ENCODE results near the gene SHC2.

Gene SHC2

DNA sequence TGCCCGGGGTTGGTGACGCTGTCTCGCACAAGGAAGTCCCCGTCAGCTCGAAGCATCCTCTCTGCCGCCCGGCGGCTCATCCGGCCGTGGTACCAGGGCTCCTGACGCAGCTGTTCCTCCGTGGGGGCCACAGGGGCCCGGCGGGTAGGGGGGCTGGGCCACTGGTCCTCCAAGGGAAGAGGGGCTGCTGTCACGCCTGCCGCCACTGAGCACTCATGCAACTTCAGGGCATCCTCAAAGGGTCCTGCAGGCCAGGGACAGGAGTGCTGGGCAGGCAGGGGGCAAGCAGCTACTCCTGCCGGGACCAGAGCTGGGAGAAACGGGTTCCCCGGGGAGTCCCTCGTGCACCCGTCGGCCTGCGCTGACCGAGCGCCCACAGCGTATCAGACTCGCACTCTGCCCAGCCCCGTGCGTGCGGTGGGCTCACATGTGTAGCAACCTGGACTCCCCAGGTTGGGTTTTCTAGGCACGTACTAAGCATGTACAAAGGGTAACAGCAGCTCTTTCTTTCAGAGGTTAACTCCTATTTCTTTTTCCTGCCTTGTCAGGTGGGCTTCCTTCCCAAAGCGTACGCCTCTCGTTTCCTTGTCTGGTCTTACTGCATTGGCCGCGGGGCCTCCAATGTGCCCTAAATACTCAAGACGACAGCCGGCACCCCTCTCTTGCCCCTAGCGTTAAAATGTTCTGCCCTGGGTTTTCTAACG, 38.5 kb downstream of the SHC2 start:
- DNase-seq = no peak

DNA sequence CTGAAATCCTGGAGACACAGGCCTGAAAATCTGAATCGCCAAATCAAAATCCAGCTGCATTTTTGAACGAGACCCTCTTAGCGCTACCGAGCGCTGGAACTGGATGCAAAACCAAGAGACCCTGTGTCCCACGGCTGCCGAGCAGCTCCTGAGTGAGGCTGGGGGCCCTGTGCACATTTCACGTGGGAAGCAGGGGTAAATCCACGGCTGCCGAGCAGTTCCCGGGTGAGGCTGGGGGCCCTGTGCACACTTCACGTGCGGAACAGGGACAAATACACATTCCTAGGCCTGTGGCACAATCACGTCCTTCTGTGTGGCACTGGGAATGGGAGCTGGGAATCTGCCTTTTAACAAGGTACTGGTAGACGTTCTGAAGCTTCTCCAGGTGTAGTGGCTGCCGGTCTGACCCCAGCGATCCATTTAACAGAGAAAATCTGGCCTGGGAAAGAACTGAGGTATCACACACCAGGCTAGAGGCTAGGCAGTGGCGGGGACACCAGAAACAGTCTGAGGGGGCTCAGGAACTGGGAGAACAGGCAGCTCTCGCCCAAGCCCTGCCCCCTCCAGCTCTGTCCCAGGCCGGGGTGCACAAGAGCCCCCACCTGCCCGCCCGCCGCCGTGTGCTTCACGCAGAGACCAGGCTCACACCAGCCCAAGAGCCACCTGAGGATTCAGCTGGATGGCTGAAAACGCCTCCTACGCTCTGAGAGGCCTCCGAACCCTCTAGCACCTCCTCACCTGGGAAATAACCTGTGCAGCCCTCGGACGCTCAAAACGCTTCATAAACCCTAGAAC, 40.9 kb downstream of the SHC2 start:
- no peak for DNase-seq

DNA sequence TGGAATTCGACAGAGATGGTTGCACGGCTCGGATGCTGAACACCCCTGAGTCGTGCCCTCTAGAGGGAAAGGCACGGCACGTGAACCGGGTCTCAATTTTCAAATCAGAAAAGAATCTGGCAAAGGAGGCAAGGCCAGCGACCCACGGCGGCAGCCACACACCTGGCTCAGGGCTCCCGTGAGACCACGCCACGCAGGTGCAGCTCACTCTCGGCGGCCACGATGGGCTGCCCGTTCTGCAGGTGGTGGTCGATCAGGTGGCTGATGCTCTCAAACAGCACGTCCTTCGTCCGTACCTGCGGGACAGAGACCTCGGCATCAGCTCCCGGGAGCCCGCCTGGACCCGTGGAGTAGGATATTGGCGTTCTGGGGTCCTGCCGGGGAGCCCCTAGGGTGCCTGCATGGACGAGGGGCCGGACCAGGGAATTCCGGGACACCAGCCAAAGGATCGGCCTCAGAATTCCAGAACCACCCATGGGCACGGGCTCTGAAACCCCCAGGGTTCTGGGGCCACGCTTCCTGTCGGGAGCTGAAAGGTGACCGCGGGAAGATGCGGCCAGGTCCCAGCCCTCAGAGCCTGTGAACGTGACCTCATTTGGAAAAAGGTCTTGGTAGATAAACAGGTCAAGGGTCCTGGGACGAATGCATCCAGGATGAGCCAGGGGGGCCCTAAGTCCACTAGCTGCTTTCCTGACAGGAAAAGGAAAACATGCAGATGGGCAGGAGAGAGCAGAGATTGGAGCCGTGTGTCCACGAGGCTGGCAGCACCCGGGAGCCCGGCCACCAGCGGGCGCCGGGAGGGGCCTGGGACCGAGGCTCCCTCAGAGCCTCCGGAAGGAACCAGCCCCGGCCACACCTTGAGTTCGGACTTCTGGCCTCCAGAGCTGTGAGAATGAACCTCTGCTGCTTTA, 41.8 kb downstream of the SHC2 start:
- no peak for DNase-seq

DNA sequence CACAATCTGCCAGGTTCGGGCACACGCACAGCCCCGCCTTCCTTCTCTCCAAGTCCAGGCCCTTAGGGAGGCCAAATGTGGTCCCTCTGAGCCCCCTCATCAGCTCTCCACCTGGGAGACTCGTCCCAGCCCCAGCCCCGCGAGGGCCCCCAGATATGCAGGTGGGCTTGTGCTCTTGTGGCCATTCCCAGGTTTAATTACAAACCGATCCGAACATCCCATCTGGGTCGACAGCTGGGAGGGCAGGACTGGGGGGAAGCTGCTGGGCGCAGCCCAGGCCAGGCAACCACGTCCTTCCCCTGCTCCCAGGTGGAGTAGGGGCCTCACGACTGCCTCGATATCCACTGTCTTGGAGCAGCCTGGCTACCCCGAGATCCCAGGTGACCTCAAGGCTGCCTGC, 44.4 kb downstream of the SHC2 start:
- DNase-seq = no peak

DNA sequence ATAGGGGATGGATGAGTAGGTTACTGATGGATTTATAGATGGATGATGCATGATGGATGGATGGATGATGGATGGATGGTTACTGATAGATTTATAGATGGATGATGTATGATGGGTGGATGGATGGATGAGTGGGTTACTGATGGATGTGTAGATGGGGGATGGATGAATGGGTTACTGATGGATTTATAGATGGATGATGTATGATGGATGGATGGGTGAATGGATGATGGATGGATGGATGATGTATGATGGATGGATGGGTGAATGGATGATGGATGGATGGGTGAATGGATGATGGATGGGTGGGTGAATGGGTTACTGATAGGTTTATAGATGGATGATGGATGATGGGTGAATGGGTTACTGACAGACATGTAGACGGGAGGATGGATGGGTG, 45.5 kb downstream of the SHC2 start:
- no peak for DNase-seq

DNA sequence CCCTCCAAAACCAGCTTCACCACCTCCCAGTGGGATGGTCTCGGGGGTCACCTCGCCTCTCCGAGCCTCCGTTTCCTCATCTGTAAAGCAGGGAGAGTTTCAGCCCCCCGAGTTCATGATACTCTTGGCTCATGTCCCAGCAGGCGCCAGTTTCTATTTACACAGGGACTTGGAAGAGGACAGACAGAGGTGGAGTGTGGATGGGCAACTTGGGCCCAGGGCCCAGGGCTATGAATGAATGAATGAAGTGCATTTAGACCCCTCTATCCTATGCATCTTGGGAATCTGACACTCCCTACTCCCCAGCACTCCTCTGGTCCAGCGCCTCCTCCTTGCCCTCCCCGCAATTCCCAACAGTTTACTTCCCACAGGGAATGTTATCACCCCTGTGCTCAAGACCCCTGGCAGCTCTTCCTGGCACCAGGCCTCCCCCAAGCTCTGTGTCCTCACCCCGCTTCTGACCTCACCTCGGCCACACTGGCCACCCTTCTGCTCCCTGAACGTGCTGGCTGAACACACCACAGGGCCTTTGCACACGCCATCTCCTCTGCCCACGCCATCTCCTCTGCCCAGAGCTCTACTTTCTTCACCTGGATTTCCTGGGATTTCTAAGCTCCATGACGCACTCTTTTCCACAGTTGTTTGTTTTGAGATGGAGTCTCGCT, 46.9 kb downstream of the SHC2 start:
- no peak for DNase-seq

DNA sequence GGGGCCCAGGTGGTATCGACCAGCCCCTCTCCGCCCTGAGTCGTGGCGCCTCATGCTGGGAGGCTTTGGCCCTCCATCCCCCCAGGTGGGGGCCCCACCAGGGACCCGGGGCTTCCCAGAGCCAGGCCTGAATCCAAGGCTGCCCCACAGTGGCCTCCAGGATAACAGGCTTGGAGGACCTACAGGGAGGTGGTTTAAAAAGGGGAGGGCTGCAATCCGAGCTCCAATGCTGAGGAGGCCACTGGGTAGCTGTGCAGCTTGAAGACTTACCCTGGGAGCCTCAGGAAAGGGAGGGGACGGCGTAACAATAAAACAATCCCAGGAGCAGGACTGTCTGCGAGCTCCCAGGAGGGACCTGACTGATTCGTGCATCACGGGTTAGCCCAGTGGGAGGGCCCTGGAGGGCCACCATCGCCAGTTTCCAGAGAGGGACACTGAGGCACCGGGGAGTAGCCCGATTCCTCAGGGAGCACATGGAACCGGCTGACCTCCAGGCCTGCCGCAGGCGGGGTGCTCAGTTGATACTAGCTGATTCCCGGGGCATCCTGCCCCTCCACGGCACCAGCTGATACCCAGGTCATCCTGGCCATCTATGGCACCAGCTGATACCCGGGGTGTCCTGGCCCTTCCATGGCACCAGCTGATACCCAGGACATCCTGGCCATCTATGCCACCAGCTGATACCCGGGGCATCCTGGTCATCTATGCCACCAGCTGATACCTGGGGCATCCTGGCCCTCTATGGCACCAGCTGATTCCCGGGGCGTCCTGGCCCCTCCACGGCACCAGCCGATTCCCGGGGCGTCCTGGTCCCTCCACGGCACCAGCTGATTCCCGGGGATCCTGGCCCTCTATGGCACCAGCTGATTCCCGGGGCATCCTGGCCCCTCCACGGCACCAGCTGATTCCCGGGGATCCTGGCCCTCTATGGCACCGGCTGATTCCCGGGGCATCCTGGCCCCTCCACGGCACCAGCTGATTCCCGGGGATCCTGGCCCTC, 48.2 kb downstream of the SHC2 start:
- DNase-seq = no peak

DNA sequence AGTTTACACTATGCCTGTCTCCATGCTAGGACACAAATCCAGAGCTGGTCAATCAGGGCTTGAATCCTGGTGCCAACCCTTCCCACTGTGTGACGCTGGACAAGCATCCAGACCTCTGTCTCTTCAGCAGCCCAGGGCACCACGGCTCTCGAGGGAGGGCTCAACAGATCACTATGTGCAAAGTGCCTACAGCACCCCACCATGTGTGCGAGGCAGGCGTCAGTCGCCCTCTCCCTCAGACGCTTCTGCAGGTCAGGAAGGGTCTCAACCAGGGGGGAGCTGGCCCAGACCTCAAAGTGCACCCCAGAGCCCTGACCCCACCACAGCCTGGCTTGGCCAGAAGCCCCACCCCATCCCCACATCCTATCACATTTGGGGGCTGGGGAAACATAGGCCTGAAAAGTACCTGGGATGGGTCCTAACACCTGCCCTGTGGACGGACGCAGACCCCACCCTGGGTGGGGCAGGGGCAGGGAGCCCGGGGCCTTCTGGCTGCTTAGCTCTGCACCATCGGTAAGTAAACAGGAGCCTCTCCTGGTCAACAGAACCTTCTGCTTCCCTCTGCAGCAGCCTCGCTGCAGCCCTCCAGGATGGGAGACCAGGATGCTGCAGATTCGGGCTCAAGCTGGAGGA, 49.0 kb downstream of the SHC2 start:
- peak; percentile 8 for DNase-seq

DNA sequence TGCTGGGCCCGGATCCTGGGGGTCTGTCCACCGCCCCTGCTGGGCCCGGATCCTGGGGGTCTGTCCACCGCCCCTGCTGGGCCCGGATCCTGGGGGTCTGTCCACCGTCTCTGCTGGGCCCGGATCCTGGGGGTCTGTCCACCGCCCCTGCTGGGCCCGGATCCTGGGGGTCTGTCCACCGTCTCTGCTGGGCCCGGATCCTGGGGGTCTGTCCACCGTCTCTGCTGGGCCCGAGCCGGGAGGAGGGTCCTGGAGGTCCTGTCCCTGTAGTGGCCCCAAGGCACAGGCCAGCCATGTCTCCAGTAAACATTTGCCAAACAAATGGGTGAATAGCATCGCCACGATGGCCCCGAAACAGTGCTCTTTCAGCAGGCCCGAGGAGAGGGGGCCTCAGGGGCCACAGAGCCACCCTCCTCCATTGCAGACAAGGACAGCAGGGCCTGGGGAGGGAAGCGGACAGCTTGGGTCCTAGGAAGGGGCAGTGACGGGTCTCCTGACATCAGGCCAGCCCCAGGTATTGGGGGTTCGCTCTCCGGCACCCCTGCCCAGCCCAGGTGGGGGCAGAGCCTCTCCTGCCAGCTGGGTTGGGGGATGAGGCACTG, 49.6 kb downstream of the SHC2 start:
- peak; percentile 9 for DNase-seq

DNA sequence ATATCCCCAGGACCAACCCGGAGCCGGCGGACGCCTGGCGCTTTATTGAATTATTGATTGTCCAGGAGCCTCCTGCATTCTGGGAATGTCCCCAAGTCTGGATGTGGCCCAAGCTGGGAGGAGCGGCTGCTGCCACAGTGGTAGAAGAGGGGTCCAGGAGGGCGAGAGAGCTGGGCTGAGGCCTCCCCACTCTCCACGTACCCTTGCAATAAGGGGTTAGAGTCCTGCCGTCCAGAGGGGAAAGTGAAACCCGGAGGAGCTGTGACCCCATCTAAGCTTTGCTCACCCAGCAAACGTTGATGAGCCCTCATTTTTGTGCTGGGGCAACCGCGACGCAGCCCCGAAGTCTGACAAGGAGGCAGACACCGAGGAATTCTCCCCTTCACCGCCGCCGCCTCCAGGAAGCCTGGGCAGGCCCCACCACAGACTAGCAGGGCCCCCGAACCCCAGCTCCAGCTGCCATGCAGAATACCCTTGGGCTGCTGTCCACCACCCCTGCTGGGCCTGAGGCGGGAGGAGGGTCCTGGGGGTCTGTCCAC, 50.5 kb downstream of the SHC2 start:
- DNase-seq = peak; percentile 12

DNA sequence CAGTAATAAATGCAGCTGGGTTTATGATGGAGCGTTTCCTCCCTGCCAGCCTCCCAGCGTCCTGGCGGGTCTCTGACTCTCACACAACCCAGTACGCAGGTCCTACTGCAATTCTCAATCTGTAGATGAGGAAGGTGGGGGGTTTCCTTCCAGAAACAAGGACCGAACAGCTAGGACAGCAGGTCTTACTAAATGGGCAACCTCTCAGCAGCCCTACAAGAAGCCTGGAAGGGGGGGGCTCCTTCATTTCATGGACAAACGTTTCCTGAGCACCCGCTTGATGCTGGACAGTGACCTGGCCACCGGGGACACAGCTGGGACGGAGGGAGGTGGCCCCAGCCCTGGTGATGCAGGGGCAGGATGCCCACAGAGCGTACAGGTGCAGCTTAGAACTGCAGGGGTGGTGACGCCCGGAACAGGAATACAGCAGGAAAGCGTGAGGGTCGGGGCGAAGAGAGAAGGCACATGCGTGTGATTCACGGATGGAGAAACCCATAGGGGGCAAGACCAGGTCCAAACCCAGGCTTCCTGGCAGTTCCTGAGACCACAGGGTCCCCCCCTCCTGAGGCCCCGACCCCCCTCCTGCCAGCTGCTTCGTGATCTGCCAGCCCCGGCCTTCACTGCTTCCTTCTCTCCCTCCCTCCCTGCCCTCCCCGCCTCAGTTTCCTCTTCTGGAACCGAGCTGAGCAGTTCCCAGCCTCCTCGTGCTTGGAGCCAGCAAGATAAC, 51.2 kb downstream of the SHC2 start:
- DNase-seq = peak; percentile 13

DNA sequence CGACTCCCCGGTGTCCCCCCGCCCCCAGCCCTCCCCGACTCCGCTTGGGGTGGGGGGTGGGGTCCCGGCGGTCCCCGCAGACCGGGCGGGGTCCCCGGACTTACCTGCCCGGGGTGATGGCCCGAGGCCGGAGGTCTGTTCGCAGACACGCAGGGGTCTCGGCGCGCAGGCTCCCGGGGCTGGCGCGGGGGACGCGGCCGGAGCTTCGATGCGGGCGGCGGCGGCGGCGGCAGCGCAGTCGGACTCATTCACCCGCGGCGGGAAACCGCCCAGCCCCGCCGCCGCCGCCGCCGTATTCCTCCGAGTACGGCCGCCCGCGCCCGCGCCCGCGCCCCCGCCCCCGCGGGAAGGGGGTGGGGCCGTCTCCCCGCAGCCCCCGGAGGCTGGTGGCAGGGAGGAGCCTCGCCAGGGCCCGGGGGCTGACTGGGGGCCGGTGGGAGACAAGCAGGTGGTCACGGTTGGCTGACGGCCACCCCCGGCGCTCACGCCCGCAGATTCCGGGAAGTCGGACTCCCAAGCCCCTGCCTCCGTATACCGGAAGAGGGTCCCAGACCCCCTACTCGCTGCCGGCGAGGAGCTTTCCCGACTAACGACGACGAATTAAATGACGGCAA, 51.8 kb downstream of the SHC2 start, which contains the start of gene C2CD4C:
TSS of gene C2CD4C (minus strand) at position 246 of the 614 bp plus-strand sequence. CDS start 786 bp downstream, outside the sequence.
- peak; percentile 44 for DNase-seq

DNA sequence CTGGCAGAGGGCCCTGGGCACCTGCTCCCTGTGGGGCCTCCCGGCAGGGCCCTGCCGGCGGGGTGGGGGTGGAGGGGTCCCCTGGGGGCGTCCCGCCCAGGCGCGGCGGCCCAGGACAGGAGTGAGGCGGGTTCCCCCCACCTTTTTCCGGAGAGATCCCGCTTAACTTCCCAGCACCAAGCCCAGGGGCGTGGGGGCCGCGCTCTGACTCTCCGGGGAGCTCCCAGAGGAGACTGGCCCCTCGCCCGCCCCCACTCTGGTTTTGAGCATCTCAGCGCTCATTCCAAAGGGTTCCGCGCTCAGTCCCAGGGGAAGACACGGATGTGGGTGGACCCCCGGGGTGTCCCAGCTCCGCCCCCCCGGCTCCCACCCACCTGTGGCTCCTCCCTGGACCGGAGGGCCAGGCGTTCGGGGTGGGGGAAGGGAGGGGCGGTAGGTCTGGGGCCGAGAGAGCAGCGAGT, 52.4 kb downstream of the SHC2 start:
- peak; percentile 15 for DNase-seq

DNA sequence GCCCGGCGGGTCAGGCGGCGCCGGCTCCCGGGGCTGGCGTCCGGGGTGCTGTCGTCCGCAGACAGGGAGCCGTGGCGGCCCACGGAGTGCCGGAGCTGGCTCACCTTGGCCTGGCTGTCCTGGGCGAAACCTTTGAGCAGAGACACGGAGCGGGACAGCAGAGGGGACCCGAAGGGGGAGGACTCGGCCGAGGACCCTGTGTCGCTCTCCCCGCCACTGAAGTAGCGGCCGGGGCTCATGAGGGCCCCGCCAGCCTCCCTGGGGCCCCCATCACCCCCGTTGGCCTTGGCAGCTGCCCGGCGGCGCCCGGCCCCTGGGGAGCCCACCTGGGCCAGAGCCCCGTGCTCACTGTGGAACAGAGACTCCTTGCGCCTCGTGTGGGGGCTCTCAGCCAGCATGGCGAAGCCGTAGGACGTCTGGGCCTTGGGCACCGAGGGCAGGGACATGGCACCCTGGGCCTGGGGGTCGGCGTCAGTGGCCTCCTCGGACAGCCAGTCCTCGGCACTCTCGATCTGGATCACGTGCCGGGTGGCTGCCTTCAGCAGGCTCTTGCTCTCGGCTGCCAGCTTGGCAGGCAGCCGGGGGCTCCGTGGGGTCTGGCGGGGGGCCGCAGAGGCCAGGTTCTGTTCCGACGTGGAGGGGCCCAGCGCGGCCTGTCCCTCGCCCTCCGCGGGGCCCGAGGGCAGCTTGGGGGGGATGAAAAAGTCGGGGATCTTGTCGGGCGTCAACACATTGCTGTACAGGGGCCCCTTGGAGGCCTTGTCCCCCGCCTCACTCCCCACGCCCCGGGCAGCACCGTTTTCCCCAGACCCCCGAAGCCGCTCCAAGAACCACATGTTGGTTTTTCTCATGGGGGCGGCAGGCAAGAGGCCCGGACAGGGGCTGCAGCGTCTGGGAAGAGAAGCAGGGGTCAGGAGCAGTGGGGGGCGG, 53.1 kb downstream of the SHC2 start:
- peak; percentile 11 for DNase-seq

DNA sequence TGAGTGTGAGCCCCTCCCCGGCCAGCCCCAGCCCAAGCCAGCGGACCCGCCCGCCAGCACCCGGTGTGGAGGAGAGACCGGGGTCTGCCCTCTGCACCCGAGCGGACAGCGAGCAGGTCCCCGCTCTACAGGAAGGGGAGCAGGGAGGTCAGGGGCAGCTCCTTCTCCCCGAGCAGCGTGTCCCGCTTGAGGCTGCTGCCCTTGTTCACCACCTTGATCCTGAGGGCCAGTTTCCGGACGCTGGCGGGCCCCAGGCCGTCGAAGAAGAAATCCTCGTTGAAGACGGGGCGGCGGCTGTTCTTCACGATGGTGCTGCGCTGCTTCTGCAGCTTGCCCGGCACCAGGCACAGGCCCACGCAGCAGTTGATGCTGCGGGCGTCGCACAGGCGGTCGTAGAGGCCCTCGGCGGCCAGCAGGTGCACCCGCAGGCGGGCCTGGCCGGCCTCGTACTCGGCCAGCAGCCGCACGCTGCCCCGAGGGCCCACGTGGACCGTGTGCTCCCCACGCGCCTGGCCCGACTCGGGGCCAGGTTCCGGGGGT, 53.8 kb downstream of the SHC2 start:
- DNase-seq = peak; percentile 8

DNA sequence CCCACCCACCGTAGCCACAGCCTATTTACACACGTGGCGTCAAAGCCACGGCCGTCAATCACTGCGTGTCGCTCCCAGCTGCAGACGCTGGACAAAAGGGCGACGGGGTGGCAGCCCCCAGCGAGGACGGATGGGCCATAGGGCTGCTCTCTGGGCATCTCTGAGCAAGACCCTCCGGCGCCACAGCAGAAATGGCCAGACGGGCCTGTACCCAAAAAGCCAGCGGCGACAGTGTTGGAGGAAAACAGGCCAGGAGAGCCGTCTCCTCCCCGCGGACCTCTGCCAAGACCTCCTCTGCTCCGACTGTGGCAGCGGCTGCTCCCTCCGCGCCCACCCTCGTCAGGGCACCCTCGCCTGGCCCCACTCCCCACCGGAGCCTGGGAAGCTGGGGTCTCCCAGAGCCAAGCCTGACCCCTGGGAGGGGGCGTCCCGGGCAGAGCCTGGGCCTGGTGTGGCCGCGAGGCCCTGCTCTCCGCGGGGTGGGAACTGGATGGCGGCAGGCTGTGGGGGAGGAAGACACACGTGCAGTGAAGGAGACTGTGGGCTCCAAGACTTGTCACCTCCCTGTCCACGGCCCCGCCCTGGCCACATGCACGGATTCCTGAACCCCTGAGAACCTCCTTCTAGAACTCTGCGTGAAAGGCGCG, 54.6 kb downstream of the SHC2 start:
- DNase-seq = peak; percentile 9
